ENCODE measurements around the gene CCDC33. TPM values are rescaled to one million over a fixed set of nuclear protein-coding genes. Genes with fewer than 3 reads are reported as not detected.

The CCDC33 gene
- total RNA-seq, 4 donors from 2014 or later, result not detected

DNA sequence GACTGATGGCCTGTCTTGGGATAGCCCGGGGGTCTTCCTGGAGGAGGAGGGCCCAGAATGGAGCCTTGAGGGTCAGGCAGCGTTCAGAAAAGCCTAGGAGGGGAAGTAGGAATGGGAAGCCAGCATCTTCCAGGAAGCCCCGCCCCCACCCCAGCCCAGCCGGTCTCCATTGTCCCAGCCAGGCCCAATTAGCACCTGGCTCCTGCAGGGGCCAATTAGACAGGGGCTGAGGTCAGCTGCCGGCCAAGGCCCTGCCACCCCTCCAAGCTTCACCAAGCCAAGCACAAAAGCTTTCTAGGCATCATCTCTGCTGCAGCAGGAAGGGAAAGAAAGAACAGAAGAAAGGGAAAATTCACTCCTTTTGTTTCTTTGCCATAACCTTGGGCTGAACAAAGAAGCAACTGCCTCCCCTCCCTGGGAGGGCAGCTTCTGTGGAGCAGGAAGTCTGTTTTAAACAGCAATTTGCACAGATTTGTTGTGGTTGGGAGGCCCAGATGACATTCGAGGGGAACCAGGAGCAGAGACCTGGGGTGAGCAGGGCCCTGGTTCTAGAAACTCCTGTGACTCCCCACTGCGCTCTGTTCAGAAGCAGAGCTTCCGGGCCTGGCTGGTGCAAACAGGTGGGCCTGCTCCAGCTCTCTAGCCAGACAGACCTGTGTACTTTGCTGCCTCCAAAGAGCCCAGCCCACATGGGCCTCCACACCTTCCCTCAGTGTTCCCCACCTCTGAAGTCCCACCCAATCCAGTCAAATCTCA is 83.6 kb downstream of the CCDC33 start:
- H3K4me1 ChIP-seq, result peaks cover 55 to 60% (median 57%) of the 10 kb centered on the region in 4 donors
- peaks cover 0 to 15% (median 0%) of the 10 kb centered on the region in 4 donors for H3K27me3 ChIP-seq
- H3K36me3 ChIP-seq, result no peaks in the 10 kb centered on the region
- no peak overlapping the region for H3K4me3 ChIP-seq
- TF ChIP-seq POLR2A (IDR thresholded peaks at IDR 0.05; ENCODE audit: low read depth), result no peak
- TF ChIP-seq, protein P1, sequence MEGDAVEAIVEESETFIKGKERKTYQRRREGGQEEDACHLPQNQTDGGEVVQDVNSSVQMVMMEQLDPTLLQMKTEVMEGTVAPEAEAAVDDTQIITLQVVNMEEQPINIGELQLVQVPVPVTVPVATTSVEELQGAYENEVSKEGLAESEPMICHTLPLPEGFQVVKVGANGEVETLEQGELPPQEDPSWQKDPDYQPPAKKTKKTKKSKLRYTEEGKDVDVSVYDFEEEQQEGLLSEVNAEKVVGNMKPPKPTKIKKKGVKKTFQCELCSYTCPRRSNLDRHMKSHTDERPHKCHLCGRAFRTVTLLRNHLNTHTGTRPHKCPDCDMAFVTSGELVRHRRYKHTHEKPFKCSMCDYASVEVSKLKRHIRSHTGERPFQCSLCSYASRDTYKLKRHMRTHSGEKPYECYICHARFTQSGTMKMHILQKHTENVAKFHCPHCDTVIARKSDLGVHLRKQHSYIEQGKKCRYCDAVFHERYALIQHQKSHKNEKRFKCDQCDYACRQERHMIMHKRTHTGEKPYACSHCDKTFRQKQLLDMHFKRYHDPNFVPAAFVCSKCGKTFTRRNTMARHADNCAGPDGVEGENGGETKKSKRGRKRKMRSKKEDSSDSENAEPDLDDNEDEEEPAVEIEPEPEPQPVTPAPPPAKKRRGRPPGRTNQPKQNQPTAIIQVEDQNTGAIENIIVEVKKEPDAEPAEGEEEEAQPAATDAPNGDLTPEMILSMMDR (IDR thresholded peaks at IDR 0.05), result no peak
- no peak for TF ChIP-seq POLR2AphosphoS5 (IDR thresholded peaks at IDR 0.05)
- TF ChIP-seq EP300 (IDR thresholded peaks at IDR 0.05), result no peak
- no peak for DNase-seq (ENCODE audit: extremely low spot score)
- no peaks in the 10 kb centered on the region for H3K9me3 ChIP-seq
- intact Hi-C loops (cut with DNase I), result loop anchor here (2.0 to 10.0 kb wide), 2 partner anchors 193 to 345 kb away; no protein-coding TSS in a partner anchor
- WGBS, result 55% methylated on average over 4 of the region's 8 CpGs
- peak overlapping the region; percentile 7 to 62 (median 36) for H3K27ac ChIP-seq (replicated peaks in 1 of 4)

DNA sequence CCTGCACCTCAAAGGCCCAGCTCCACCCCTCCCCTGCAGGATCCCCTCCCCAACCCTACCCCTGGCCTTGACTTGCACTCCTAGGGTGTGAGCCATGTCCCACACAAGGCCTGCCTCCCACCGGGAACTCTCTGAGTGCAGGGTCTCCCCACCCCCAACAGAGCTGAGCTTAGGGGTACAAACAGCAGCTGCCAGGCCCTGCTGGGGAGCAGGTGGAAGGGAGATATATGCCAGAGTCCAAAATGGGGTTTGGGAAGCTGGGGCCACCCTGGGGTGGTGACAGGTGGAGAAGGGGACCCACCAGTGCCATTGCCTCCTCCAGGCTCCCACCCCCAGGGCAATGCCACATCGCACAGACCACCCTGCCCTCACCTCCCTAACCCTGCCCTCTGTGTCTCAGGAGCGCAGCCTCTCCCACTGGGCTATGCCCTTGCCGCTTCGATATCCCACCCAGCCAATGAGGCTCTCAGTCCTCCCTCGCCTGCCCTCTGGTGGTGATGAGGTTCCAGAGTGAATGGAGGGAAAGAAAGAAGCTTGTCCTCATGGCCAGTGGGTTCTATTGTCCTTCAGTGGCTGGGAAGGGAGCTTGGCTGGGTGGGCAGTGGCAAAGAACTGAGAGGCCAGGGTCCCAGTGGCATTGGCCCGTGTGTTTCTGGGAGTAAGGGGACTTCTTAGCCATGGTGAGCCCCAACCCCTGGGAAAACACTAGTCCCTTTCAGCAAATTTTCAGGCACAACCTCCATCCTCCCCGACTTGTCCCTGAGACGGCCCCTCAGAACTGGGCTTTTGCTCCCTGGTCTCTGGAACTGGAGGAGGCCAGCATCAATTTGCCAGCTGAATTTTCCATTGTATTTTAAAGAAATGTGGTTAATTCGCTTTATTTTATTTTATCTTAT is 84.5 kb downstream of the CCDC33 start:
- WGBS, result 77% methylated on average over 9 of the region's 10 CpGs
- Histone ChIP-seq H3K9me3 (no peaks in the 10 kb centered on the region), H3K36me3 (no peaks in the 10 kb centered on the region), H3K27ac (replicated peaks in 1 of 4) (peak overlapping the region in 1 of 4 donors; percentile 62), H3K4me3 (no peak overlapping the region), H3K4me1 (peaks cover 46 to 52% (median 49%) of the 10 kb centered on the region in 4 donors), H3K27me3 (peaks cover 0 to 15% (median 0%) of the 10 kb centered on the region in 4 donors)
- TF ChIP-seq POLR2AphosphoS5 (IDR thresholded peaks at IDR 0.05), result no peak
- TF ChIP-seq, protein P1 (IDR thresholded peaks at IDR 0.05), result peak; percentile 35 to 57 (median 38)
- no peak for DNase-seq (ENCODE audit: extremely low spot score)
- intact Hi-C loops (cut with DNase I), result loop anchor here (2.0 kb wide), 1 partner anchor 194 kb away; no protein-coding TSS in a partner anchor

DNA sequence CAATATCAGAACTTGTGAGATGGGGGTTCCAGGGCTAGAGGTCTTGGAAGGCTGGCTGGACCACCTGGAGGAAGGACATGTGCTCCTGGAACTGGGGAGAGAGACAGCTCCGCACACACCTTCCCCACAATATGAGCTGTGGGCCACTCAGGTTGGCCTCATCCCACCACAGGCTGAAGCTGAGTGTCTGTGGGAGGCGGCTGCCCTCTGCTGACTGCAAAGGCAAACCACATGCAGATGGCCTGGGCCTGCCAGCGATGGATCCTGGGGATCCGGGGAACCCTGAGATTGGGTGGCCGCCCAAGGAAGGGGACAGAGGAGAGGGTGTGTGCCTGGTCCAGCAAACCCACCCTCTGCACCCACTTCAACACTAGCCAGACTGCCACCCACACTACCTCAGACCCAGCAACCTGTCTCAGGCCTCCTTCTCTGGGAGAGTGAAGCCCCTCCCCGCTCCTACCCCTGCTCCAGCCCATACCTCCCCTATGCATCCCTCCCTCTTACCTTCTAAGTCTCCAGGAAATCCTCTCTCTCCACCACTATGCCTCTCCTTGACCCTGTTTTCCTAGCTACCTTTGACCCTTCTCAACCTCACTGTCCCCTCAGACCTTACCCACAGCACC is 86.5 kb downstream of the CCDC33 start:
- no peak overlapping the region for H3K4me3 ChIP-seq
- WGBS, result 35% methylated on average over 6 of the region's 6 CpGs
- DNase-seq (ENCODE audit: extremely low spot score), result no peak
- TF ChIP-seq POLR2A (IDR thresholded peaks at IDR 0.05; ENCODE audit: low read depth), result no peak
- TF ChIP-seq, protein P1 (IDR thresholded peaks at IDR 0.05), result peak; percentile 64 to 84 (median 75)
- H3K27me3 ChIP-seq, result peaks cover 0 to 24% (median 0%) of the 10 kb centered on the region in 4 donors
- H3K4me1 ChIP-seq, result peaks cover 27 to 31% (median 29%) of the 10 kb centered on the region in 4 donors
- H3K9me3 ChIP-seq, result no peaks in the 10 kb centered on the region
- intact Hi-C loops (cut with DNase I), result no loop called here
- no peaks in the 10 kb centered on the region for H3K36me3 ChIP-seq
- no peak overlapping the region for H3K27ac ChIP-seq (replicated peaks in 1 of 4)

DNA sequence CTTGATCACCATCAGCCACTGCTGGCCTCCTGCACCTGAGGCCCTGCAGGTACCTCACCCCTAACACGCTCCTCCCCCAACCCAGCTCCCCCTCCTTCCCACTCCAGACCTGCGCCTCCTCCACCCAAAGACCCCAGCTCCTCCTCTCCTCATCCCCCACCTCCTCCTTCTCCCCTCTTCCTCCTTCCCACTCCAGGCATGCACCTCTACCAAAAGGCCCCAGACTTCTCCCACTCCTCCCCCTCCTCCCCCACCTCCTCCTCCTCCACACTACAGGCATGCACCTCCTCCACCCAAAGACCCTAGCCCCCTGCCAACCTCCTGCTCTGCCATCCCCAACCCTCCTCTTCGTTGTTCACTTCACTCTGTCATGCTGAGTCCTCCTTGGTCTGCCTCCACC is 88.6 kb downstream of the CCDC33 start:
- no peak overlapping the region for H3K4me3 ChIP-seq
- DNase-seq (ENCODE audit: extremely low spot score), result no peak
- peaks cover 0 to 24% (median 0%) of the 10 kb centered on the region in 4 donors for H3K27me3 ChIP-seq
- TF ChIP-seq, protein P1 (IDR thresholded peaks at IDR 0.05), result no peak
- TF ChIP-seq POLR2A (IDR thresholded peaks at IDR 0.05; ENCODE audit: low read depth) (no peak), EP300 (IDR thresholded peaks at IDR 0.05) (no peak), POLR2AphosphoS5 (IDR thresholded peaks at IDR 0.05) (no peak)
- no peak overlapping the region for H3K27ac ChIP-seq (replicated peaks in 1 of 4)
- intact Hi-C loops (cut with DNase I), result no loop called here
- 87% methylated on average over 3 of the region's 3 CpGs for WGBS
- H3K4me1 ChIP-seq, result peaks cover 9 to 10% (median 9%) of the 10 kb centered on the region in 4 donors
- H3K9me3 ChIP-seq, result no peaks in the 10 kb centered on the region
- H3K36me3 ChIP-seq, result no peaks in the 10 kb centered on the region
